Neural progenitor cell (in vitro differentiated cells): ENCODE results near the gene NDUFB6.

Source experiments
- EZH2 ChIP-seq: fragments of 200-600 bp; sonication (generic); IDR thresholded peaks from 2 replicates; pipeline ENCODE4 v1.6.1; 2017; ENCODE audit warnings: antibody characterized with exemption, mild to moderate bottlenecking, moderate library complexity
- EZH2phosphoT487 ChIP-seq: fragments of 200-600 bp; sonication (generic); IDR thresholded peaks from 2 replicates; pipeline ENCODE4 v1.6.1; 2017; ENCODE audit warnings: antibody characterized with exemption
- TF ChIP-seq, protein P1 (sequence below): fragments of 200-600 bp; sonication (generic); IDR thresholded peaks from 2 replicates; pipeline ENCODE4 v1.5.1; 2017; ENCODE audit warnings: antibody characterized with exemption, mild to moderate bottlenecking

DNA sequence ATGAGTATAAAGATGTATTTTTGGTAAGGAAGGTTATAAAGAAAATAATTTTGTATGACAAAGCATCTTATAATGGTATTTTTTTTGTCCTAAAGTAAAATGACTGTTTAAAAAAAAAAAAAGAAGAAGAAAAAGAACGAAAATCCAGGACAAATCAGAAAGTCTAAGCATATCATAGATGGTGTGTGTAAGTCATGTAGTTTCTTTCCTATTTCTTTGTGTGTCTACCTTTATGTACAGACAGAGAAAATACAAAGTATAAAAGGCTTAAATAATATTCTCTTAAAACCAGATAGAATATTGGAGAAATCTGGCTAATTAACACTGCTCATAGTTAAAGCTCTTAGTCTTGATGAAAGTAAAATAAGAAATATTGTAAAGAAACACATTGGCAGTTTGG, 54.7 kb downstream of the NDUFB6 start:
- TF ChIP-seq EZH2 = no peak
- TF ChIP-seq, protein P1, sequence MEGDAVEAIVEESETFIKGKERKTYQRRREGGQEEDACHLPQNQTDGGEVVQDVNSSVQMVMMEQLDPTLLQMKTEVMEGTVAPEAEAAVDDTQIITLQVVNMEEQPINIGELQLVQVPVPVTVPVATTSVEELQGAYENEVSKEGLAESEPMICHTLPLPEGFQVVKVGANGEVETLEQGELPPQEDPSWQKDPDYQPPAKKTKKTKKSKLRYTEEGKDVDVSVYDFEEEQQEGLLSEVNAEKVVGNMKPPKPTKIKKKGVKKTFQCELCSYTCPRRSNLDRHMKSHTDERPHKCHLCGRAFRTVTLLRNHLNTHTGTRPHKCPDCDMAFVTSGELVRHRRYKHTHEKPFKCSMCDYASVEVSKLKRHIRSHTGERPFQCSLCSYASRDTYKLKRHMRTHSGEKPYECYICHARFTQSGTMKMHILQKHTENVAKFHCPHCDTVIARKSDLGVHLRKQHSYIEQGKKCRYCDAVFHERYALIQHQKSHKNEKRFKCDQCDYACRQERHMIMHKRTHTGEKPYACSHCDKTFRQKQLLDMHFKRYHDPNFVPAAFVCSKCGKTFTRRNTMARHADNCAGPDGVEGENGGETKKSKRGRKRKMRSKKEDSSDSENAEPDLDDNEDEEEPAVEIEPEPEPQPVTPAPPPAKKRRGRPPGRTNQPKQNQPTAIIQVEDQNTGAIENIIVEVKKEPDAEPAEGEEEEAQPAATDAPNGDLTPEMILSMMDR = no peak
- TF ChIP-seq EZH2phosphoT487 = no peak
